ENCODE data around the gene CHRNG. TPM values are rescaled to one million over a fixed set of nuclear protein-coding genes. Genes with fewer than 3 reads are reported as not detected.

Gene CHRNG
- total RNA-seq, 1 donor from 2014 or later = not detected

DNA sequence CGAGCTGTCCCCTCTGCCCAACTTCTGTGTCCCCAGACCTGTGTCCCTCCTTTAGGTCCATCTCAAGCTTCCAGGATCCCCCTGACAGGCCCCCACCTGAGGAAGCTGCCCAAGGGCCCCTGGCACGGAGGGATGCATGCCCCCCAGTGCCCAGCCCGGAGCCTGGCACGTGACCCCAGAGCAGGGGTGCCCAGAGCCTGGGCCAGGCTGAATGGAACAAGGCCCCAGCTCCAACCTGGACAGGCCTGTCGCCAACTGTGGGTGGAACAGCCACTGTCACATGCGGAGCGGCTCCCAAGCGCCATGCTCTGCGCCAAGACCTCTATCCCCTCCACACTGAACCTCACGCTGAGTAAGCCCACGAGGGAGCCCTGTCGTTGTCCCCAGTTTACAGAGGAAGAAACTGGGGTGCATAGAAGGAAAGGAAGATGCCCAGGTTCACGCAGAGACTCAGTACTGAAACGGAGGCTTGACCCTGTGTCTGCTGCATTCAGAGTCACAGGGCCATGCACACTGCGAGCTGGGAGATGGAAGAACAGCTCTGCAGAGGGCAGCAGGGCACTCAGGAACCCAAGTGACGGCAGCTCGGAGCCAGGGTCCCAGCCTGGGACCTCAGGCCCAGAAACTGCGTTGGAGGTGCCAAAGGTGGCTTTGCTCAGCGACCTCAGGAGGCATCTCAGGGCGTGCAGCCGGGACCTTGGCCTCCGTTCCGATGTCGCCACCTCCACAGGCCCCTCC, 46.4 kb upstream of the CHRNG start:
- DNase-seq (ENCODE audit: low read depth) = no peak
- Histone ChIP-seq H3K27me3 (ENCODE audit: control insufficient read depth, insufficient read depth, low read length) (peaks cover 6% of the 10 kb centered on the region), H3K36me3 (ENCODE audit: control insufficient read depth, insufficient read depth, low read length) (no peaks in the 10 kb centered on the region), H3K4me3 (ENCODE audit: low read depth, low read length) (no peak overlapping the region)
- no peak for FAIRE-seq
- TF ChIP-seq, protein P1, sequence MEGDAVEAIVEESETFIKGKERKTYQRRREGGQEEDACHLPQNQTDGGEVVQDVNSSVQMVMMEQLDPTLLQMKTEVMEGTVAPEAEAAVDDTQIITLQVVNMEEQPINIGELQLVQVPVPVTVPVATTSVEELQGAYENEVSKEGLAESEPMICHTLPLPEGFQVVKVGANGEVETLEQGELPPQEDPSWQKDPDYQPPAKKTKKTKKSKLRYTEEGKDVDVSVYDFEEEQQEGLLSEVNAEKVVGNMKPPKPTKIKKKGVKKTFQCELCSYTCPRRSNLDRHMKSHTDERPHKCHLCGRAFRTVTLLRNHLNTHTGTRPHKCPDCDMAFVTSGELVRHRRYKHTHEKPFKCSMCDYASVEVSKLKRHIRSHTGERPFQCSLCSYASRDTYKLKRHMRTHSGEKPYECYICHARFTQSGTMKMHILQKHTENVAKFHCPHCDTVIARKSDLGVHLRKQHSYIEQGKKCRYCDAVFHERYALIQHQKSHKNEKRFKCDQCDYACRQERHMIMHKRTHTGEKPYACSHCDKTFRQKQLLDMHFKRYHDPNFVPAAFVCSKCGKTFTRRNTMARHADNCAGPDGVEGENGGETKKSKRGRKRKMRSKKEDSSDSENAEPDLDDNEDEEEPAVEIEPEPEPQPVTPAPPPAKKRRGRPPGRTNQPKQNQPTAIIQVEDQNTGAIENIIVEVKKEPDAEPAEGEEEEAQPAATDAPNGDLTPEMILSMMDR (IDR thresholded peaks at IDR 0.05; ENCODE audit: insufficient read depth, low read length, severe bottlenecking) = no peak

DNA sequence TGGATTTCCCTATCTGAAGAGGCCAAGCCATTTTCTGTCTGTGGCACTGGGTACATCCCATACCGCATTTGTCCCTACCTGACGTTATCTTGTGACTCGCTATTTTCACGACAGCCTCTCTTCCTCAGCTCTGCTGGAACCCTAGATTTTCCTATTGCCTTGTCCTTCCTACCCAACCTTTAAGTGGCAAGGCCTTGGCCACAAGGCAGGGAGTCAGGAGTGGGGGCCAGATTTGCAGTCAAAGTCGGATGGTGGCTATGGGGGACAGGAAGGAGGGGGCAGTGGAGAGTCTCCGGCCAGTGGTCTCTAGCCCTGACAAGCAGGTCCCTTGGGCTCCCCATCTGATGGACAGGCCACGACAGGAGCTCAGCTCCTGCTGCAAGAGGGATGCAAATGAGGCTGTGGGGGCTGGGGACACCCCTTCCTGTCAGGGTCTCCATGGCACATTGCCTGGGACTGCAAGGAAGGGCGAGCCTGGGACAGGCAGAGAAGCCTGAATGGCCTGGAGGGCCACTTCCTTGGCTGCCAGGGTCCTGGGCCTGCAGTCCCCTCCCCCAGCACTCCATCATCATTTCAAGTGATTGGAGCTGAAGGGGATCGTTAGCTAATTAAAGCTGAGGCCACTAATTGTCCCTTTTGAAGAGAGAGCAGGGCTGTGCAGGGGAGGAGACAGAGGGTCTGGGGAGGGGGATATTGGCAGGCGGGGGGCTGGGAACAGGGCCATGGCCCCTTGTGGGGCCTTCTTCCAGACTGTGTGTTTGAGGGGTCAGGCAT, 45.6 kb upstream of the CHRNG start:
- FAIRE-seq (no peak), DNase-seq (ENCODE audit: low read depth) (no peak)
- TF ChIP-seq, protein P1 (IDR thresholded peaks at IDR 0.05; ENCODE audit: insufficient read depth, low read length, severe bottlenecking) = no peak
- H3K36me3 ChIP-seq (ENCODE audit: control insufficient read depth, insufficient read depth, low read length) = no peaks in the 10 kb centered on the region
- H3K27me3 ChIP-seq (ENCODE audit: control insufficient read depth, insufficient read depth, low read length) = peaks cover 1% of the 10 kb centered on the region
- H3K4me3 ChIP-seq (ENCODE audit: low read depth, low read length) = no peak overlapping the region

DNA sequence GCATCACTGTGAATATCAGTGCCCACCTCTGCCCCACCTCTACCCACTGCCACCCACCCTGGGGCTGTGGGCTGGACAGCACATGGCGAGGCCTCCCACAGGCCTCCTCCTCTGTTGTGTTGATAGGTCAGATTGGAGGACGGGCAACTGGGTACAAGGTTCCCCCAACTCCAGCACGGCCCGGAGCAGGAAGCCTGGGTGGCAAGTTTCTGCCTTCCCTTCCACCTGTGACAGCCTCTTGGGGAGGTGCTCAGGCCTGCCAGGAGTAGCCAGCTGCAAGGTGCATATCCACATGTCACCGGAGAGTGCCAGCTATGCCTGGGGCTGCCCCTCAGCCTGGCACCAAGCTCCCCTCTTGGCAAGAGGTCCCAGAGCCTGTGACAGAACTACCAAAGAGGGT, 45.0 kb upstream of the CHRNG start:
- peaks cover 1% of the 10 kb centered on the region for H3K27me3 ChIP-seq (ENCODE audit: control insufficient read depth, insufficient read depth, low read length)
- TF ChIP-seq, protein P1 (IDR thresholded peaks at IDR 0.05; ENCODE audit: insufficient read depth, low read length, severe bottlenecking) = no peak
- no peaks in the 10 kb centered on the region for H3K36me3 ChIP-seq (ENCODE audit: control insufficient read depth, insufficient read depth, low read length)
- no peak for DNase-seq (ENCODE audit: low read depth)
- FAIRE-seq = no peak
- H3K4me3 ChIP-seq (ENCODE audit: low read depth, low read length) = no peak overlapping the region

DNA sequence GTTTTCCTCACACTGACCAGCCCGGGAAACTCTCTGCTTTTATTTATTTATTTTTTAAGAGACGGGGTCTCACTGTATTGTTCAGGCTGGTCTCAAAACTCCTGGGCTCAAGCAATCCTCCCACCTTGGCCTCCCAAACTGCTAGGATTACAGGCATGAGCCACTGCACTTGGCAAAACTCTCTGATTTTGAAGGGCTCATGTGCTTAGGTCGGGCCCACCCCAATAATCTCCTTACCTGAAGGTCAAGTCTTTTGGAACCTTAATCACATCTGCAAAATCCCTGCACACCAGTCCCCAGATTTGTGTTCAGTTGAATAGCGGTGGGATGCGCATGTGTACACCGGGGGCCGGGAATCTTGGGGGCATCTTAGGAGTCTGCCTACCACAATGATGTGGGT, 44.2 kb upstream of the CHRNG start:
- DNase-seq (ENCODE audit: low read depth) (no peak), FAIRE-seq (no peak)
- Histone ChIP-seq H3K27me3 (ENCODE audit: control insufficient read depth, insufficient read depth, low read length) (peaks cover 1% of the 10 kb centered on the region), H3K36me3 (ENCODE audit: control insufficient read depth, insufficient read depth, low read length) (no peaks in the 10 kb centered on the region), H3K4me3 (ENCODE audit: low read depth, low read length) (no peak overlapping the region)
- TF ChIP-seq, protein P1 (IDR thresholded peaks at IDR 0.05; ENCODE audit: insufficient read depth, low read length, severe bottlenecking) = no peak

DNA sequence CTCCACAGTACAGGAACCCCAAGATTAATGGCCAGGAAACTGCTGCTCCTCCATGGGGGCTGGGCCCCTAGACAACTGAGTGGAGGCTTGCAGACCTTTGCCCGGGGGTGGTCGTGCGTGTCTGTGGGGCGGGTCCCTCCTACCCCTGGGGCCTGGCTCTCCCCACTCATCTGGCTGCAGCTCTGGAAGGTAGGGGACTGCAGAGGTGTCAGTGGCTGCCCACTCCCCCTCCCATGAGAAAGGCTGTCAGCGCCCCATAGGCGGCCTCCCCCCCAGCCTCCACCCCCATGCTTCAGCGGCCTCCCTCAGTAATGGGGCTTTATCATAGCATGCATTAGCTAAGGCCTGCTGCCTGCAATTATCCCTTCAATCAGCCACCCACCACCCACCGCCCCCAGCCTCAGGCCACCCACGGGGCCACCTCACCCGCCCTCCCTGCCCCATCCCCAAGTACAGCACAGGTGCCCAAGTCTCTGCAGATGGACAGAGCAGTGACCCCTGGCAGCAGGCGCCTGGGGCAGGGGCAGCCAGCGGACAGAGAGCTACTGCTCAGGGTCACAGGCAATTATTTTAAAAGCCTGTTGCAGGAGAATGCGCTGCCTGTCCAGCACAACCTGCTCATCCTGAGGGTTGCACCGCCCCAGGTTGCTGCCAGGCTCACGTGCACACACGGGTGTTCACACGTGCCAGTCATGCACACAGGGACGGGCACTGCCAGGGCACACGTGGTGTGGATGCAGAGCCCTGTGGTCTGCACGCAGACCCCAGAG, 42.8 kb upstream of the CHRNG start:
- TF ChIP-seq, protein P1 (IDR thresholded peaks at IDR 0.05; ENCODE audit: insufficient read depth, low read length, severe bottlenecking) = no peak
- Histone ChIP-seq H3K4me3 (ENCODE audit: low read depth, low read length) (no peak overlapping the region), H3K36me3 (ENCODE audit: control insufficient read depth, insufficient read depth, low read length) (no peaks in the 10 kb centered on the region), H3K27me3 (ENCODE audit: control insufficient read depth, insufficient read depth, low read length) (peaks cover 6% of the 10 kb centered on the region)
- FAIRE-seq = no peak
- no peak for DNase-seq (ENCODE audit: low read depth)

Measured in bronchial epithelial cell (primary cell).